Measurements from ENCODE around the gene KCTD15.
A peak's percentile ranks its signal among the peaks of the same experiment; 100 is the strongest.

Gene KCTD15

GRCh38 chr19:33796164-33796875, at the start of gene KCTD15:
TSS of gene KCTD15 (plus strand) at chr19:33796870. CDS start at chr19:33800455, 3,585 bp downstream.
- H3K9me3 ChIP-seq (ENCODE audit: severe bottlenecking), result no peaks in the 10 kb centered on the region
- peak within 1 kb of the TSS; percentile 82 for H3K4me3 ChIP-seq (ENCODE audit: severe bottlenecking)
- peak; percentile 24 for ATAC-seq (ENCODE audit: low read depth)
- peaks cover 7% of the 10 kb centered on the region; the same call in 1 of the 2 replicates for H3K36me3 ChIP-seq (ENCODE audit: low read depth)
- H3K27me3 ChIP-seq (ENCODE audit: insufficient read depth, poor library complexity, severe bottlenecking), result no peaks in the 10 kb centered on the region
- peak within 1 kb of the TSS; percentile 80 for H3K27ac ChIP-seq (ENCODE audit: poor library complexity, severe bottlenecking)
- no peaks in the 10 kb centered on the region for H3K4me1 ChIP-seq (ENCODE audit: insufficient read depth, poor library complexity, severe bottlenecking)
- no peak for DNase-seq (ENCODE audit: low spot score)
- no peak for TF ChIP-seq CTCF (IDR thresholded peaks at IDR 0.05; ENCODE audit: poor library complexity, severe bottlenecking)

- H3K4me1 ChIP-seq (ENCODE audit: insufficient read depth, poor library complexity, severe bottlenecking), result no peaks in the 10 kb centered on the region
- ATAC-seq (ENCODE audit: low read depth) (no peak), DNase-seq (ENCODE audit: low spot score) (no peak)
- H3K27me3 ChIP-seq (ENCODE audit: insufficient read depth, poor library complexity, severe bottlenecking), result no peaks in the 10 kb centered on the region
- no peak overlapping the region for H3K27ac ChIP-seq (ENCODE audit: poor library complexity, severe bottlenecking)
- TF ChIP-seq CTCF (IDR thresholded peaks at IDR 0.05; ENCODE audit: poor library complexity, severe bottlenecking), result no peak
- no peaks in the 10 kb centered on the region for H3K36me3 ChIP-seq (ENCODE audit: low read depth)
- no peak overlapping the region for H3K4me3 ChIP-seq (ENCODE audit: severe bottlenecking)
- H3K9me3 ChIP-seq (ENCODE audit: severe bottlenecking), result no peaks in the 10 kb centered on the region
Observed at GRCh38 chr19:33747273-33747672, 49.4 kb upstream of the KCTD15 start.

GRCh38 chr19:33748231-33748630, 48.4 kb upstream of the KCTD15 start:
- Histone ChIP-seq H3K4me1 (ENCODE audit: insufficient read depth, poor library complexity, severe bottlenecking) (no peaks in the 10 kb centered on the region), H3K36me3 (ENCODE audit: low read depth) (no peaks in the 10 kb centered on the region), H3K9me3 (ENCODE audit: severe bottlenecking) (no peaks in the 10 kb centered on the region), H3K4me3 (ENCODE audit: severe bottlenecking) (no peak overlapping the region), H3K27me3 (ENCODE audit: insufficient read depth, poor library complexity, severe bottlenecking) (no peaks in the 10 kb centered on the region), H3K27ac (ENCODE audit: poor library complexity, severe bottlenecking) (no peak overlapping the region)
- TF ChIP-seq CTCF (IDR thresholded peaks at IDR 0.05; ENCODE audit: poor library complexity, severe bottlenecking), result no peak
- no peak for ATAC-seq (ENCODE audit: low read depth)
- DNase-seq (ENCODE audit: low spot score), result no peak

GRCh38 chr19:33749016-33749415, 47.7 kb upstream of the KCTD15 start:
- no peak for ATAC-seq (ENCODE audit: low read depth)

More at GRCh38 chr19:33749016-33749415, 47.7 kb upstream of the KCTD15 start:
- Histone ChIP-seq H3K4me3 (ENCODE audit: severe bottlenecking) (no peak overlapping the region), H3K27me3 (ENCODE audit: insufficient read depth, poor library complexity, severe bottlenecking) (no peaks in the 10 kb centered on the region), H3K9me3 (ENCODE audit: severe bottlenecking) (no peaks in the 10 kb centered on the region), H3K4me1 (ENCODE audit: insufficient read depth, poor library complexity, severe bottlenecking) (no peaks in the 10 kb centered on the region), H3K36me3 (ENCODE audit: low read depth) (no peaks in the 10 kb centered on the region), H3K27ac (ENCODE audit: poor library complexity, severe bottlenecking) (no peak overlapping the region)
- DNase-seq (ENCODE audit: low spot score), result no peak
- no peak for TF ChIP-seq CTCF (IDR thresholded peaks at IDR 0.05; ENCODE audit: poor library complexity, severe bottlenecking)
